ENCODE measurements around the gene CYBA. TPM values are rescaled to one million over a fixed set of nuclear protein-coding genes. Genes with fewer than 3 reads are reported as not detected.

The CYBA gene
- total and polyA plus RNA-seq, 9 of the 15 experiments (the other 6 are each of a cell fraction or from before 2014, with no cell fraction given), result 0.34 to 683 (median 93.0) TPM

- Histone ChIP-seq H3K9me1 (ENCODE audit: control insufficient read depth, insufficient read depth, low read length) (no peaks in the 10 kb centered on the region), H3K4me2 (ENCODE audit: insufficient read depth, low read length) (no peak overlapping the region), H3K79me2 (ENCODE audit: control insufficient read depth, insufficient read depth, low read length) (no peaks in the 10 kb centered on the region), H3K4me1 (replicated peaks in 1 of 2; ENCODE audit: control insufficient read depth in 2 of 2, insufficient read depth in 2 of 2, low read length in 2 of 2) (peaks cover 3 to 75% of the 10 kb centered on the region in 2 experiments; a peak in 3 of 5 replicates), H2AFZ (ENCODE audit: low read depth, low read length) (no peak overlapping the region), H3K27ac (ENCODE audit: extremely low read depth, low read depth, low read length) (no peak overlapping the region), H3K27me3 (ENCODE audit: control insufficient read depth in 2 of 2, insufficient read depth in 2 of 2, low read length in 2 of 2) (peaks cover 13 to 18% of the 10 kb centered on the region in 2 experiments; a peak in 3 of 5 replicates), H4K20me1 (replicated peaks; ENCODE audit: control insufficient read depth, insufficient read depth, low read length) (peaks cover 8% of the 10 kb centered on the region; the same call in 1 of the 2 replicates), H3K9ac (ENCODE audit: insufficient read depth in 1 of 2, low read depth in 2 of 2, low read length in 2 of 2) (peak overlapping the region in 1 of 2 experiments; percentile 49; a peak in 1 of 4 replicates), H3K4me3 (no peak overlapping the region), H3K36me3 (ENCODE audit: control insufficient read depth, insufficient read depth, low read length) (peaks cover 13% of the 10 kb centered on the region; the same call in 1 of the 3 replicates), H3K9me3 (replicated peaks; ENCODE audit: control insufficient read depth, insufficient read depth, low read depth, low read length) (no peaks in the 10 kb centered on the region)
- FAIRE-seq (peak; percentile 23), ATAC-seq (no peak), DNase-seq (ENCODE audit: extremely low read depth in 1 of 4, low spot score in 3 of 4) (no peak)
- in situ Hi-C loops (cut with MboI), result no loop called here
- 48% methylated on average over 17 of the region's 17 CpGs for WGBS (ENCODE audit: insufficient coverage, low coverage, missing lambda C conversion rate)
- CTCF ChIA-PET (ENCODE audit: low intra/inter-chr PET ratio), result no interaction called here
- peak; percentile 71; the same call in 1 of the 2 replicates for TF ChIP-seq ZNF436 (CRISPR knock-in tag; IDR thresholded peaks at IDR 0.05)
- no peak for TF ChIP-seq COPS2 (conservative IDR thresholded peaks at IDR 0.05)
- TF ChIP-seq ZFP36 (IDR thresholded peaks at IDR 0.05; ENCODE audit: low read depth, low read length, partially characterized antibody), result peak; percentile 80
- 0 out of 2 replicates have a peak, but pooled peaks have one; percentile 3 for TF ChIP-seq POLR2AphosphoS5 (IDR thresholded peaks at IDR 0.05; ENCODE audit: control insufficient read depth, insufficient read depth, low read depth, low read length)
- TF ChIP-seq POLR2G (IDR thresholded peaks at IDR 0.05; ENCODE audit: low read depth, low read length), result peak; percentile 57; the same call in 1 of the 2 replicates
- TF ChIP-seq HEY1 (CRISPR knock-in tag; IDR thresholded peaks at IDR 0.05; ENCODE audit: borderline replicate concordance), result no peak
- no TSS peak for BruUV-seq (replicated peaks)
- POLR2A ChIA-PET, result interaction anchor here (0.6 to 1.0 kb wide), 2 partner anchors 42 to 61 kb away, joined by 3 read pairs; no protein-coding TSS in a partner anchor
- intact Hi-C loops (cut with micrococcal nuclease), result no loop called here
Measured at GRCh38 chr16:88640498-88641247, 10.2 kb downstream of the CYBA start.
